ENCODE results near the gene LINC00632. TPM values are rescaled to one million over a fixed set of nuclear protein-coding genes. Genes with fewer than 3 reads are reported as not detected.

Gene LINC00632
- polyA plus RNA-seq, 3 donors: 1.1 to 29.7 (median 17.0) TPM

- H3K27ac ChIP-seq (ENCODE audit: low read depth, low read length): no peak overlapping the region
- WGBS, 3 donors: 21 to 61% (median 56%) methylated on average over 6 of the region's 6 CpGs
Observed at GRCh38 chrX:140756941-140757340, 47.4 kb downstream of the LINC00632 start.

DNA sequence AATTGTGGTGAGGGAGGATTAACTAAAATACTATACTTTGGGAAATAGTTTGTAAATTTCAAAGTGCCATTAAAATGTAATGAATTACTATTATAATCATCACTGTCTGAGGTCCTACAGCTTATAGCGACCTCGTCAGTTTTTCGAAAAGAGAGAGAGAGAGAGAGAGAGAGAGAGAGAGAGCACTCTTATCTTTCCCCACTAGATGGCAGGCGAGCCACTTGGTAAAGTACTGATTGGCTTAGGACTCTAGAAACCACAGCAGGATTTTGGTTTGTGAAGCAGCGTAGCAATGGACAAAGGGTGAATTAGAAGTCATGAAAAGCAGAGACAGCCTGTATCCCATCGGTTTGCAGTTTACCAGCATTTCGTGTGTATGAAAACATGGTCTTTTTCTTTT is 52.5 kb downstream of the LINC00632 start:
- WGBS, 3 donors: 2 to 4% (median 3%) methylated on average over 7 of the region's 7 CpGs
- no peak overlapping the region for H3K27ac ChIP-seq (ENCODE audit: low read depth, low read length)

GRCh38 chrX:140764401-140764919 is 54.9 kb downstream of the LINC00632 start:
- H3K27ac ChIP-seq (ENCODE audit: low read depth, low read length): no peak overlapping the region
- WGBS, 3 donors: 1 to 23% (median 2%) methylated on average over 14 to 30 of the region's 31 CpGs

- no peak overlapping the region for H3K27ac ChIP-seq (ENCODE audit: low read depth, low read length)
- 5 to 30% (median 7%) methylated on average over 19 of the region's 19 CpGs for WGBS, 3 donors
Observed at GRCh38 chrX:140765043-140765784, 55.7 kb downstream of the LINC00632 start.

DNA sequence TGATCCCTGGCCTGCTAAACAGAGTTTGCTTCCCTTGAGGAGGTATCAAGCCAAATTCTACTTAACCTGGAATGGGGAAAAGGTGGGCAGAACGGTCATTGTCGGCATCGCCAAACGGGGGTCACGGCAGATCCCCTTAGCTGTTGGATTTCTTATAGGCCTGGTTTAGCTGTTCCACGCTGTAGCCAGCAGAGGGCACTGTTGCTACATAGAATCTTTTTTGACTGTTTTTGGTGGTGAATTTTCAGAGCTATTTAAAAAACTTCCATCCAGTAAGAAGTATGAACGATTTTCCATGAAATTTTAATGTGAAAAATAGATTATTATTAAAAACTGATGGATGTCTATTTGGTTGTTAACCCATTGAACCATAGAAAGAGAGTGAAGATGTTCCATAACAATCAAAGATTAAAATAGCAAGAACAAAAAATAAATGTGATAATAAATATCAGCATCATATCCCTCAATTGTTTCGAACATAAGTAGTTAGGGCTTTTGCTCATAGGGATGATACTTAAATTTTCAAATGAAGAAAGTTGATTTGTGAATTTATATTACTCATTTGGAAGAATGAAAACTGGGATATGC is 56.6 kb downstream of the LINC00632 start:
- 7 to 9% (median 8%) methylated on average over 8 of the region's 8 CpGs for WGBS, 3 donors
- H3K27ac ChIP-seq (ENCODE audit: low read depth, low read length): no peak overlapping the region

- no peak overlapping the region for H3K27ac ChIP-seq (ENCODE audit: low read depth, low read length)
- WGBS, 3 donors: 64 to 80% (median 71%) methylated on average over 3 of the region's 3 CpGs
Observed at GRCh38 chrX:140767646-140768045, 58.1 kb downstream of the LINC00632 start.

GRCh38 chrX:140775211-140775610 is 65.7 kb downstream of the LINC00632 start:
- no peak overlapping the region for H3K27ac ChIP-seq (ENCODE audit: low read depth, low read length)
- WGBS, 3 donors: 80 to 95% (median 83%) methylated on average over 4 of the region's 4 CpGs

DNA sequence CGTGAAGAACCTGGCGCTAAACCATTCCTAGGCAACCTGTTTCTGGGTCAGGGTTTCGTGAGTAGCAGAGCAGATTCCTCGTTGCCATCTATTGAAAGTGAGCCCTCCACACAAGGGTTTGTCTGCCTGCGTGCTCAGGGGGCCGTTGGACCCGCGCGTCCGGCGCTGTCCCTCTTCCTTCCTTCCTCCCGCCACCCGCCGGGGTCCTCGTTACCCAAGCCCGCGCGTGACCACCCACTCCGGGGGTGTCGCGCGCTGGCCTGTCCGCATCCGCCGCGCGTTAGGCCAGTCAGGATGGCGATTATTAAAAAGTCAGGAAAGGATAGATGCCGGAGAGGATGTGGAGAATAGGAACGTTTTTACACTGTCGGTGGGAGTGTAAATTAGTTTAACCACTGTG is 66.8 kb downstream of the LINC00632 start:
- 88 to 97% (median 95%) methylated on average over 27 to 31 of the region's 31 CpGs for WGBS, 3 donors
- H3K27ac ChIP-seq (ENCODE audit: low read depth, low read length): no peak overlapping the region

GRCh38 chrX:140794642-140795041 is 85.1 kb downstream of the LINC00632 start:
- no peak overlapping the region for H3K27ac ChIP-seq (ENCODE audit: low read depth, low read length)
- WGBS, 3 donors: 68 to 70% (median 69%) methylated on average over 5 of the region's 5 CpGs

DNA sequence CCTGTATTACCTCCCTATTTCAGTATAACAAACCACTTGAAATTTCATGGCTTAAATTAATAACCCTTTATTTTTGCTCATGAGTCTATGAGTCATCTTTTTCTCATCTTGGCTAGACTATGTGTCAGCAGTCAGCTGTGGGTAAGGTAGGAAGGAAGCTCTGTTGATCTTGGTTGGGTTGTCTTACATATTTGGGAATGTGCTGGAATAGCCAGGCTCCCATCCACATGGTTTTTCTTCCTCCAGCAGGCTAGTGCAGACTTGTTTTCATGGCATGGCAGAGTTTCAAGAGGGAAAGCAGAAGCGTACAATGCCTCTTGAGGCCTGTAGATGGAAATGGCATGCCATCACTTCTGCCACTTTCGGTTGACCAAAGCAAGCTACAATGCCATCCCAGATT is 89.7 kb downstream of the LINC00632 start:
- no peak overlapping the region for H3K27ac ChIP-seq (ENCODE audit: low read depth, low read length)
- WGBS, 3 donors: 75 to 95% (median 90%) methylated on average over 2 of the region's 2 CpGs

DNA sequence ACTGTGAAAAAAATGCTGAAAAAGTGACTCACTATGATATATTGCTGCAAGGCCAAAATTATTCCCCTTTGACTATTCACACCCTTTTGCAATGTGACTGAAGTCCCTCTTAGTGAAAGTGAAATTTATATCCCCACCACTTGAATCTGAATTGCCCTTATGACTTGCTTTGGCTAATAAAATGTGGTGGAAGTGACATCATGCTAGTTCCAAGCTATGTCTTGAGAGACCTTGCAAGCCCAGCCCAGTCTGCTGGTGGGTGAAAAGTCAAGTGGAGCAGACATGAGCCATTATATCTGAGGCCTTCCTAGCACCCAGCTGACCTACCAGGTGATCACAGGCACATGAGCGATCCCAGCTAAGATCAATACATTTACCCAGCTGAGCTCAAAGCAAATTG is 94.7 kb downstream of the LINC00632 start:
- no peak overlapping the region for H3K27ac ChIP-seq (ENCODE audit: low read depth, low read length)
- 58 to 97% (median 84%) methylated on average over 1 of the region's 1 CpG for WGBS, 3 donors

GRCh38 chrX:140815868-140816267 is 106.3 kb downstream of the LINC00632 start:
- WGBS, 3 donors: 11 to 35% (median 34%) methylated on average over 6 of the region's 6 CpGs
- no peak overlapping the region for H3K27ac ChIP-seq (ENCODE audit: low read depth, low read length)

- H3K27ac ChIP-seq (ENCODE audit: low read depth, low read length): no peak overlapping the region
- WGBS, 3 donors: 27 to 41% (median 39%) methylated on average over 6 of the region's 6 CpGs
Observed at GRCh38 chrX:140817943-140818342, 108.4 kb downstream of the LINC00632 start.

GRCh38 chrX:140821280-140821679 is 111.7 kb downstream of the LINC00632 start:
- 50 to 88% (median 69%) methylated on average over 3 of the region's 3 CpGs for WGBS, 3 donors
- no peak overlapping the region for H3K27ac ChIP-seq (ENCODE audit: low read depth, low read length)

DNA sequence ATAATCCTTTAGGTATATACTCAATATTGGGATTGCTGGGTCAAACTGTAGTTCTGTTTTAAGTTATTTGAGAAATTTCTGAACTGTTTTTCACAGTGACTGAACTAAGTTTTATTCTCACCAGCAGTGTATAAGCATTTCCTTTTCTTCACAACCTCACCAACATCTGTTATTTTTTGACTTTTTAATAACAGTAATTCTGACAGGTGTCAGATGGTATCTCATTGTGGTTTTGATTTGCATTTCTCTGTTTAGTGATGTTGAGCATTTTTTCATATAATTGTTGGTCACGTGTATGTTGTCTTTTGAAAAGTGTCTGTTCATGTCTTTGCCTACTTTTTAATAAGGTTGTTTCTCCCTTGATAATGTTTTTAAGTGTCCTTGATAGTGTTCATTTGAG is 112.6 kb downstream of the LINC00632 start:
- H3K27ac ChIP-seq (ENCODE audit: low read depth, low read length): no peak overlapping the region
- WGBS, 3 donors: 43 to 68% (median 52%) methylated on average over 1 of the region's 1 CpG

- no peak overlapping the region for H3K27ac ChIP-seq (ENCODE audit: low read depth, low read length)
- 49 to 76% (median 53%) methylated on average over 3 of the region's 3 CpGs for WGBS, 3 donors
Observed at GRCh38 chrX:140822861-140823260, 113.3 kb downstream of the LINC00632 start.

GRCh38 chrX:140836874-140837273 is 127.3 kb downstream of the LINC00632 start:
- no peak overlapping the region for H3K27ac ChIP-seq (ENCODE audit: low read depth, low read length)
- WGBS, 3 donors: 36 to 86% (median 55%) methylated on average over 2 of the region's 2 CpGs

Measured in adipose tissue (tissue), 3 donors.